HepG2 (cell line): ENCODE measurements around the gene RNU6-8. TPM values are rescaled to one million over a fixed set of nuclear protein-coding genes. Genes with fewer than 3 reads are reported as not detected.

ENCODE experiments used
- ATAC-seq: fragments of 200-7000 bp; cut with Tn5 transposase; 3 replicates; pipeline ENCODE4 v1.9.1; 2020; ENCODE audit warnings: mild to moderate bottlenecking, moderate library complexity
- BruUV-seq: library from RNA; stranded (reverse); fragments of 400-500 nt; replicated peaks from 2 replicates; lab custom pipeline; 2021; lab: Mats Ljungman, UMichigan
- CTCF ChIA-PET: fragments of 300-600 bp; formaldehyde crosslinking; extraction: SDS; loops from one replicate; lab custom pipeline; 2021; ENCODE audit warnings: low total read pairs, inconsistent platforms, low intra/inter-chr PET ratio; lab: Yijun Ruan, JAX
- POLR2A ChIA-PET: fragments of 350-600 bp; sonication (Branson Sonifier 250); formaldehyde crosslinking; loops from one replicate; lab custom pipeline; 2020; ENCODE audit warnings: antibody characterized with exemption, inconsistent platforms; lab: Yijun Ruan, JAX
- DNase-seq: peaks from one replicate; pipeline ENCODE4 v3.0.0-alpha.2; 2015; ENCODE audit warnings: low spot score
- FAIRE-seq: peaks from 3 replicates; lab custom pipeline; 2011; peaks lifted over from hg19 to GRCh38; lab: Jason Lieb, UNC
- H2AFZ ChIP-seq: one replicate; pipeline ENCODE4 v1.6.1; 2011; ENCODE audit warnings: low read length, inconsistent platforms
- H3K27ac ChIP-seq: fragments of 300-600 bp; 3 replicates; pipeline ENCODE4 v1.8.0; 2011; ENCODE audit warnings: mixed run types, mild to moderate bottlenecking, mixed read lengths, low read length, inconsistent platforms; ENCODE audit not compliant: insufficient read depth; ENCODE audit errors: extremely low read length
- H3K27me3 ChIP-seq, 2 experiments: fragments of 200-600 bp in 1 of 2; 2 replicates in 1 of 2; 3 replicates in 1 of 2; pipeline versions ENCODE4 v1.6.0 to v1.8.0; 2011; ENCODE audit warnings: low read length in 2 of 2, mild to moderate bottlenecking in 2 of 2, moderate library complexity in 2 of 2, inconsistent platforms in 1 of 2; ENCODE audit not compliant: insufficient read depth in 2 of 2, control insufficient read depth in 1 of 2
- H3K36me3 ChIP-seq, 2 experiments: fragments of 200-600 bp in 1 of 2; replicated peaks in 1 of 2; 2 replicates in 1 of 2; 3 replicates in 1 of 2; pipeline versions ENCODE4 v1.5.1 to v1.8.0; 2011; ENCODE audit warnings: low read length in 2 of 2, inconsistent platforms in 1 of 2; ENCODE audit not compliant: insufficient read depth in 2 of 2, control insufficient read depth in 1 of 2
- H3K4me1 ChIP-seq: 2 replicates; pipeline ENCODE4 v1.5.1; 2012; ENCODE audit warnings: low read length, inconsistent platforms; ENCODE audit not compliant: insufficient read depth
- H3K4me2 ChIP-seq: 2 replicates; pipeline ENCODE4 v1.6.0; 2011; ENCODE audit warnings: low read depth, low read length, inconsistent platforms
- H3K4me3 ChIP-seq, 3 experiments: fragments of 200-600 bp in 1 of 3; sonication (generic), shearing (Covaris generic) in 1 of 3; replicated peaks in 1 of 3; 2 replicates each; pipeline ENCODE4 v1.5.1; 2011 to 2016; ENCODE audit warnings: low read length in 3 of 3, inconsistent platforms in 2 of 3, low read depth in 2 of 3, mild to moderate bottlenecking in 2 of 3, control low read depth in 1 of 3, mixed read lengths in 1 of 3; ENCODE audit not compliant: insufficient read depth in 1 of 3
- H3K79me2 ChIP-seq: one replicate; pipeline ENCODE4 v1.6.1; 2011; ENCODE audit warnings: low read length, inconsistent platforms; ENCODE audit not compliant: insufficient read depth
- H3K9ac ChIP-seq: 2 replicates; pipeline ENCODE4 v1.6.0; 2011; ENCODE audit warnings: mild to moderate bottlenecking, low read depth, low read length, inconsistent platforms; ENCODE audit not compliant: insufficient read depth
- H3K9me3 ChIP-seq: 2 replicates; pipeline ENCODE4 v1.5.1; 2012; ENCODE audit warnings: mild to moderate bottlenecking, low read length
- H4K20me1 ChIP-seq: 2 replicates; pipeline ENCODE4 v1.6.0; 2011; ENCODE audit warnings: inconsistent platforms, mild to moderate bottlenecking, low read length, moderate library complexity; ENCODE audit not compliant: insufficient read depth
- CBX1 ChIP-seq: IDR thresholded peaks from one replicate; pipeline ENCODE4 v1.6.1; 2016; ENCODE audit warnings: antibody characterized with exemption, low read depth
- FOXC1 ChIP-seq: sonication (generic); formaldehyde crosslinking; IDR thresholded peaks from 2 replicates; pipeline ENCODE4 v1.8.0; 2022; ENCODE audit warnings: mild to moderate bottlenecking, missing genetic modification reagents, borderline replicate concordance
- KAT8 ChIP-seq: IDR thresholded peaks from 2 replicates; pipeline ENCODE4 v1.6.1; 2016; ENCODE audit warnings: missing genetic modification reagents, missing compliant biosample characterization
- MAFF ChIP-seq: IDR thresholded peaks from 2 replicates; pipeline ENCODE4 v1.6.1; 2011; ENCODE audit warnings: low read depth, low read length, improper control_type of control experiment
- MAFK ChIP-seq, 2 experiments: IDR thresholded peaks in 1 of 2; conservative IDR thresholded peaks in 1 of 2; 2 replicates each; pipeline ENCODE4 v1.6.1; 2011; ENCODE audit warnings: improper control_type of control experiment in 2 of 2, low read length in 2 of 2
- MTF1 ChIP-seq: sonication (generic); formaldehyde crosslinking; IDR thresholded peaks from 2 replicates; pipeline ENCODE4 v1.5.0; 2020; ENCODE audit warnings: missing genetic modification reagents
- PLRG1 ChIP-seq: fragments of 450-650 bp; conservative IDR thresholded peaks from 2 replicates; pipeline ENCODE4 v1.6.1; 2016
- ZEB1 ChIP-seq: IDR thresholded peaks from 2 replicates; pipeline ENCODE4 v1.6.1; 2012; ENCODE audit warnings: mild to moderate bottlenecking, low read depth, inconsistent platforms; ENCODE audit not compliant: insufficient replicate concordance
- ZFP82 ChIP-seq: sonication (generic); formaldehyde crosslinking; IDR thresholded peaks from 2 replicates; pipeline ENCODE4 v1.5.1; 2020; ENCODE audit warnings: mild to moderate bottlenecking, missing genetic modification reagents, borderline replicate concordance
- ZNF136 ChIP-seq: sonication (generic); formaldehyde crosslinking; IDR thresholded peaks from 2 replicates; pipeline ENCODE4 v1.8.1; 2022; ENCODE audit warnings: low read depth, mild to moderate bottlenecking, moderate library complexity, missing genetic modification reagents
- ZNF180 ChIP-seq: sonication (generic); formaldehyde crosslinking; IDR thresholded peaks from 2 replicates; pipeline ENCODE4 v1.4.0; 2020; ENCODE audit warnings: low read depth, missing genetic modification reagents, borderline replicate concordance
- ZNF451 ChIP-seq: sonication (generic); formaldehyde crosslinking; IDR thresholded peaks from 2 replicates; pipeline ENCODE4 v1.5.0; 2020; ENCODE audit warnings: mild to moderate bottlenecking, missing genetic modification reagents
- WGBS: methylation state at CpG from one replicate; pipeline ENCODE4 v1.1.6; 2017; ENCODE audit warnings: low lambda C conversion rate; 5-methylcytosine and 5-hydroxymethylcytosine counted together
- in situ Hi-C: cut with HindIII; loops from 2 replicates; pipeline ENCODE4 v1.10.0; 2017; ENCODE audit warnings: low pct_unique_long_range_greater_than_20kb; ENCODE audit not compliant: extremely low pct_ligation_motif_present
- intact Hi-C: fragments of 100-400 bp; cut with micrococcal nuclease; formaldehyde crosslinking; loops from one replicate; pipeline ENCODE4 v1.10.0; 2022; ENCODE audit not compliant: unreplicated experiment
- polyA plus RNA-seq, 8 experiments: library from polyadenylated mRNA; depleted of rRNA in 3 of 8; stranded (reverse) in 7 of 8; unstranded in 1 of 8; fragments of >200 nt; fragmentation: Illumina TruSeq in 4 of 8; extraction: Trizol in 4 of 8; gene quantifications; 2 replicates each; pipeline versions ENCODE4 v1.2.1 to v1.2.3, GENCODE V29; 2011 to 2016; ENCODE audit warnings: low read depth in 4 of 8, missing spikeins in 1 of 8, mixed read lengths in 1 of 8; ENCODE audit not compliant: insufficient read depth in 1 of 8
- total RNA-seq, 5 experiments: library from RNA; depleted of rRNA; stranded (reverse); fragments of >200 nt; fragmentation: Illumina TruSeq; extraction: Trizol; gene quantifications; 2 replicates each; pipeline ENCODE4 v1.2.3, GENCODE V29; 2016; ENCODE audit warnings: low read depth in 1 of 5
- TF ChIP-seq, protein P1 (sequence below): sonication (generic); formaldehyde crosslinking; IDR thresholded peaks from 2 replicates; pipeline ENCODE4 v1.5.0; 2020; ENCODE audit warnings: mild to moderate bottlenecking, missing genetic modification reagents
- TF ChIP-seq, protein P2 (sequence below): sonication (generic); formaldehyde crosslinking; IDR thresholded peaks from 2 replicates; pipeline ENCODE4 v1.8.1; 2023; ENCODE audit warnings: missing genetic modification reagents, inconsistent platforms, borderline replicate concordance
- TF ChIP-seq, protein P3 (sequence below): sonication (generic); formaldehyde crosslinking; IDR thresholded peaks from 2 replicates; pipeline ENCODE4 v1.5.0; 2020; ENCODE audit warnings: mild to moderate bottlenecking, missing genetic modification reagents

RNU6-8 gene
- total and polyA plus RNA-seq, 2 of the 13 experiments (the other 11 are each of a cell fraction or from before 2014, with no cell fraction given), result under 0.01 TPM; not detected in 1

DNA sequence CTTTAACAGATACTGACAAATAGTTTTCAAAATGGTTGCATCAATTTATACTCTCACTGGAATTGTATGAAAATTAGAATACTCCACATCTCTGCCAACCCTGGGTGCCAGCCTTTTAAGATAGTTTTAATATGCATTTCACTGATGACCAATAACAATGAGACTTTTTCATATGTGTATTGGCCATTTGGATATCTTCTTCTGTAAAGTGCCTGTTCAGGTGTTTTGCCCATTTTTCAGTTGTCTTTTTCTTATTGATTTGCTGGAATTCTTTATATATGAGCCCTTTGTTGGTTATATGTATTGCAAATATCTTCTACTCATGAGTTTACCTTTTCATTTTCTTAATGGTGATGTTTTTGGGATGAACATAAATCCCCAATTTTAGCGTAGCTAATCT, 18.0 kb downstream of the RNU6-8 start (continued):
- TF ChIP-seq, protein P1, sequence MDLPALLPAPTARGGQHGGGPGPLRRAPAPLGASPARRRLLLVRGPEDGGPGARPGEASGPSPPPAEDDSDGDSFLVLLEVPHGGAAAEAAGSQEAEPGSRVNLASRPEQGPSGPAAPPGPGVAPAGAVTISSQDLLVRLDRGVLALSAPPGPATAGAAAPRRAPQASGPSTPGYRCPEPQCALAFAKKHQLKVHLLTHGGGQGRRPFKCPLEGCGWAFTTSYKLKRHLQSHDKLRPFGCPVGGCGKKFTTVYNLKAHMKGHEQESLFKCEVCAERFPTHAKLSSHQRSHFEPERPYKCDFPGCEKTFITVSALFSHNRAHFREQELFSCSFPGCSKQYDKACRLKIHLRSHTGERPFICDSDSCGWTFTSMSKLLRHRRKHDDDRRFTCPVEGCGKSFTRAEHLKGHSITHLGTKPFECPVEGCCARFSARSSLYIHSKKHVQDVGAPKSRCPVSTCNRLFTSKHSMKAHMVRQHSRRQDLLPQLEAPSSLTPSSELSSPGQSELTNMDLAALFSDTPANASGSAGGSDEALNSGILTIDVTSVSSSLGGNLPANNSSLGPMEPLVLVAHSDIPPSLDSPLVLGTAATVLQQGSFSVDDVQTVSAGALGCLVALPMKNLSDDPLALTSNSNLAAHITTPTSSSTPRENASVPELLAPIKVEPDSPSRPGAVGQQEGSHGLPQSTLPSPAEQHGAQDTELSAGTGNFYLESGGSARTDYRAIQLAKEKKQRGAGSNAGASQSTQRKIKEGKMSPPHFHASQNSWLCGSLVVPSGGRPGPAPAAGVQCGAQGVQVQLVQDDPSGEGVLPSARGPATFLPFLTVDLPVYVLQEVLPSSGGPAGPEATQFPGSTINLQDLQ (CRISPR knock-in tag), result no peak
- TF ChIP-seq CBX1, result no peak

DNA sequence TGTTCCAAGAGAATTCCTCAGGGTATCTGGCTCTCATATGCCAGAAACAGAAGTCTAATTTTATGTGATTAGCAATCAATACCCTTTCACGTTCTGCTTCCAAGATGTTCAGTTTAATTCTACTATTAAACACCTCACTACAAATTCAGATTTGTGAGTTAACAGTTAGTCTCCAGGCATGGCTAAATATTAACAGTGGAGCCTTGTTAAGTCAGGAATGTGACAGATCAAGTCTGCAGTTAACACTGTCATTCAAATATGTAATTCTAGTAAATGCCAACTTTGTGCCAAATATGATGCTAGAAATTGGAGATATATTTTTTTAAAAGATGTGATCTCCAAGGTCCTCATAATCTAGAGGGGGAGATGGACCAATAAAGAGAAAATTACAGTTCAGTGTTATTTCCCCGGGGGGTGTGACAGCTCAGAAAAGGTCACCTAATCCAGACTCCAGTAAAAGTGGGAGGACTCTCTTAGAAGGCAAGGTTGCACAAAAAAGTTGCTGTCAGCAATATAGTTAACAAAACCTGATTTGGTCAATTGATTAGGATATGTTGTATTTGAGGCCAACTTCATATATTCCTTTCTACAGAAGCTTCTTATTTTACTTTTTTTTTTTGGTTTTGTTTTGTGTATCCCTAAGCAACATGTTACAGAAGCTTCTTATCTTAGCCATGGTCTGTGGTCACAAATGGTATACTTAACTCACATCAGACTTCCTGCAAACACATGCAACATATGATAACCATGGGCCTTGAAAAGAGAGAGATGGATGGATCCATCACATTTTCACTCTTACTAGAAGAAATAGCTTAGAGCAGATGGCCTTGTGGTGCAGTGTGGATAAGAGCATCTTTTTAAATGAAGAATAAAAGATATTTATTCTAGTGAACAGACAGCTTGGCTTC, 19.7 kb downstream of the RNU6-8 start:
- ChIA-PET CTCF (no interaction called here), POLR2A (no interaction called here)
- intact Hi-C loops (no loop called here), in situ Hi-C loops (no loop called here)
- H3K4me2 ChIP-seq, result no peak overlapping the region
- peaks cover 18% of the 10 kb centered on the region; the same call in 1 of the 2 replicates for H3K9me3 ChIP-seq
- no peaks in the 10 kb centered on the region for H3K79me2 ChIP-seq
- no peak for DNase-seq
- BruUV-seq, result no TSS peak
- H4K20me1 ChIP-seq, result no peaks in the 10 kb centered on the region
- ATAC-seq, result peak; percentile 35; the same call in 1 of the 3 replicates
- no peak overlapping the region for H2AFZ ChIP-seq
- 2% methylated on average over 2 of the region's 2 CpGs for WGBS
- no peaks in the 10 kb centered on the region for H3K27me3 ChIP-seq
- no peaks in the 10 kb centered on the region for H3K4me1 ChIP-seq
- no peak overlapping the region for H3K27ac ChIP-seq
- H3K36me3 ChIP-seq, result no peaks in the 10 kb centered on the region
- FAIRE-seq, result no peak
- no peak overlapping the region for H3K9ac ChIP-seq
- no peak overlapping the region for H3K4me3 ChIP-seq
- TF ChIP-seq ZNF136 (CRISPR knock-in tag) (no peak), ZNF451 (CRISPR knock-in tag) (no peak), ZNF180 (no peak), MTF1 (CRISPR knock-in tag) (no peak), MAFF (peak; percentile 89), FOXC1 (CRISPR knock-in tag) (no peak), ZEB1 (no peak), ZFP82 (CRISPR knock-in tag) (no peak), MAFK (conservative IDR thresholded peaks at IDR 0.05 in 1 of 2, IDR thresholded peaks at IDR 0.05 in 1 of 2; ENCODE audit: low read length in 2 of 2) (peak; percentile 85 to 90), KAT8 (CRISPR knock-in tag) (no peak), PLRG1 (no peak)
- TF ChIP-seq, protein P2, sequence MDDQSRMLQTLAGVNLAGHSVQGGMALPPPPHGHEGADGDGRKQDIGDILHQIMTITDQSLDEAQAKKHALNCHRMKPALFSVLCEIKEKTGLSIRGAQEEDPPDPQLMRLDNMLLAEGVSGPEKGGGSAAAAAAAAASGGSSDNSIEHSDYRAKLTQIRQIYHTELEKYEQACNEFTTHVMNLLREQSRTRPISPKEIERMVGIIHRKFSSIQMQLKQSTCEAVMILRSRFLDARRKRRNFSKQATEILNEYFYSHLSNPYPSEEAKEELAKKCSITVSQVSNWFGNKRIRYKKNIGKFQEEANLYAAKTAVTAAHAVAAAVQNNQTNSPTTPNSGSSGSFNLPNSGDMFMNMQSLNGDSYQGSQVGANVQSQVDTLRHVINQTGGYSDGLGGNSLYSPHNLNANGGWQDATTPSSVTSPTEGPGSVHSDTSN (CRISPR knock-in tag), result no peak
- TF ChIP-seq, protein P3, sequence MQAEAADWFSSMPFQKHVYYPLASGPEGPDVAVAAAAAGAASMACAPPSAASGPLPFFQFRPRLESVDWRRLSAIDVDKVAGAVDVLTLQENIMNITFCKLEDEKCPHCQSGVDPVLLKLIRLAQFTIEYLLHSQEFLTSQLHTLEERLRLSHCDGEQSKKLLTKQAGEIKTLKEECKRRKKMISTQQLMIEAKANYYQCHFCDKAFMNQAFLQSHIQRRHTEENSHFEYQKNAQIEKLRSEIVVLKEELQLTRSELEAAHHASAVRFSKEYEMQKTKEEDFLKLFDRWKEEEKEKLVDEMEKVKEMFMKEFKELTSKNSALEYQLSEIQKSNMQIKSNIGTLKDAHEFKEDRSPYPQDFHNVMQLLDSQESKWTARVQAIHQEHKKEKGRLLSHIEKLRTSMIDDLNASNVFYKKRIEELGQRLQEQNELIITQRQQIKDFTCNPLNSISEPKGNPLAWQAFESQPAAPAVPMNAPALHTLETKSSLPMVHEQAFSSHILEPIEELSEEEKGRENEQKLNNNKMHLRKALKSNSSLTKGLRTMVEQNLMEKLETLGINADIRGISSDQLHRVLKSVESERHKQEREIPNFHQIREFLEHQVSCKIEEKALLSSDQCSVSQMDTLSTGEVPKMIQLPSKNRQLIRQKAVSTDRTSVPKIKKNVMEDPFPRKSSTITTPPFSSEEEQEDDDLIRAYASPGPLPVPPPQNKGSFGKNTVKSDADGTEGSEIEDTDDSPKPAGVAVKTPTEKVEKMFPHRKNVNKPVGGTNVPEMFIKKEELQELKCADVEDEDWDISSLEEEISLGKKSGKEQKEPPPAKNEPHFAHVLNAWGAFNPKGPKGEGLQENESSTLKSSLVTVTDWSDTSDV, result no peak
